ENCODE results near the gene ABCC3.

DNA sequence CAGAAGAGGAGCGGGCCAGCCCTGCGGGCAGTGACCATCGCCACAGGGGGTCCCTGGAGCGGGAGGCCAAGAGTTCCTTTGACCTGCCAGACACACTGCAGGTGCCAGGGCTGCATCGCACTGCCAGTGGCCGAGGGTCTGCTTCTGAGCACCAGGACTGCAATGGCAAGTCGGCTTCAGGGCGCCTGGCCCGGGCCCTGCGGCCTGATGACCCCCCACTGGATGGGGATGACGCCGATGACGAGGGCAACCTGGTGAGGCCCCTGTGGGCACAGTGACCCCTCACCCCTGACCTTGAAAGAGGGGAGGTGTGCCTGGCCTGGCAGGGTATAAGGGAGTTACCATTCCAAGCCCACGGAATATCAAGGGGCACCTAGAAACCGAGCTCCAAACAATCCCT, 35.1 kb upstream of the ABCC3 start:
- TF ChIP-seq, protein P1, sequence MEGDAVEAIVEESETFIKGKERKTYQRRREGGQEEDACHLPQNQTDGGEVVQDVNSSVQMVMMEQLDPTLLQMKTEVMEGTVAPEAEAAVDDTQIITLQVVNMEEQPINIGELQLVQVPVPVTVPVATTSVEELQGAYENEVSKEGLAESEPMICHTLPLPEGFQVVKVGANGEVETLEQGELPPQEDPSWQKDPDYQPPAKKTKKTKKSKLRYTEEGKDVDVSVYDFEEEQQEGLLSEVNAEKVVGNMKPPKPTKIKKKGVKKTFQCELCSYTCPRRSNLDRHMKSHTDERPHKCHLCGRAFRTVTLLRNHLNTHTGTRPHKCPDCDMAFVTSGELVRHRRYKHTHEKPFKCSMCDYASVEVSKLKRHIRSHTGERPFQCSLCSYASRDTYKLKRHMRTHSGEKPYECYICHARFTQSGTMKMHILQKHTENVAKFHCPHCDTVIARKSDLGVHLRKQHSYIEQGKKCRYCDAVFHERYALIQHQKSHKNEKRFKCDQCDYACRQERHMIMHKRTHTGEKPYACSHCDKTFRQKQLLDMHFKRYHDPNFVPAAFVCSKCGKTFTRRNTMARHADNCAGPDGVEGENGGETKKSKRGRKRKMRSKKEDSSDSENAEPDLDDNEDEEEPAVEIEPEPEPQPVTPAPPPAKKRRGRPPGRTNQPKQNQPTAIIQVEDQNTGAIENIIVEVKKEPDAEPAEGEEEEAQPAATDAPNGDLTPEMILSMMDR (IDR thresholded peaks at IDR 0.05): no peak
- TF ChIP-seq POLR2A (IDR thresholded peaks at IDR 0.05): no peak
